Stimulated activated CD4-positive, alpha-beta T cell treated with anti-CD3 and anti-CD28 coated beads, Interleukin-4, amount 100 ng/mL, for 4 hours (primary cell): ENCODE measurements around the gene ZFP36.

ENCODE experiments used
- DNase-seq, 2 experiments: peaks; one replicate each; pipeline ENCODE4 v3.0.0-alpha.2; 2020

The ZFP36 gene

GRCh38 chr19:39405958-39406655, 540 bp upstream of the ZFP36 start:
- DNase-seq = peak; percentile 83 to 91

GRCh38 chr19:39407410-39407659, 688 bp downstream of the ZFP36 start:
- no peak for DNase-seq

DNA sequence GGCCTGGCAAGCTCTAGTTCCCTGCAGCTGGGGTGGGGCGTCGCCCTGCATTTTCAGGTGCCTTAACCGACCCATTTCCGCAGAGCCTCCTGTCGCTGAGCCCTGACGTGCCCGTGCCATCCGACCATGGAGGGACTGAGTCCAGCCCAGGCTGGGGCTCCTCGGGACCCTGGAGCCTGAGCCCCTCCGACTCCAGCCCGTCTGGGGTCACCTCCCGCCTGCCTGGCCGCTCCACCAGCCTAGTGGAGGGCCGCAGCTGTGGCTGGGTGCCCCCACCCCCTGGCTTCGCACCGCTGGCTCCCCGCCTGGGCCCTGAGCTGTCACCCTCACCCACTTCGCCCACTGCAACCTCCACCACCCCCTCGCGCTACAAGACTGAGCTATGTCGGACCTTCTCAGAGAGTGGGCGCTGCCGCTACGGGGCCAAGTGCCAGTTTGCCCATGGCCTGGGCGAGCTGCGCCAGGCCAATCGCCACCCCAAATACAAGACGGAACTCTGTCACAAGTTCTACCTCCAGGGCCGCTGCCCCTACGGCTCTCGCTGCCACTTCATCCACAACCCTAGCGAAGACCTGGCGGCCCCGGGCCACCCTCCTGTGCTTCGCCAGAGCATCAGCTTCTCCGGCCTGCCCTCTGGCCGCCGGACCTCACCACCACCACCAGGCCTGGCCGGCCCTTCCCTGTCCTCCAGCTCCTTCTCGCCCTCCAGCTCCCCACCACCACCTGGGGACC, 1.2 kb downstream of the ZFP36 start:
- DNase-seq = peak; percentile 44 to 54

GRCh38 chr19:39408392-39409207, 2.0 kb downstream of the ZFP36 start:
- peak; percentile 7 to 13 for DNase-seq

GRCh38 chr19:39409208-39410016, 2.8 kb downstream of the ZFP36 start:
- DNase-seq = peak; percentile 75 to 84

- peak; percentile 50 to 60 for DNase-seq
Observed at GRCh38 chr19:39410017-39410830, 3.6 kb downstream of the ZFP36 start.

DNA sequence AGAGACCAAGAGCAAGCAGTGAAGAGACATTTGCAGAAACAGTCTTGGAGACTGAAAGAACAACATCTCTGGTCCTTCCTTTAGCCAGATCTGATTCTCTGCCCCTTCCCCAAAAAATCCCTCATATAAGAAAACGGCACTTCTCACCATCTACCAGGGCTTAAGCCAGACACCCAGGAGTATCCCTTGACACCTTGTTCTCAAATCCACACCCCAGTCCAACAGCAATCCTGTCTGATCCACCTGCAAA, 4.1 kb downstream of the ZFP36 start:
- no peak for DNase-seq

DNA sequence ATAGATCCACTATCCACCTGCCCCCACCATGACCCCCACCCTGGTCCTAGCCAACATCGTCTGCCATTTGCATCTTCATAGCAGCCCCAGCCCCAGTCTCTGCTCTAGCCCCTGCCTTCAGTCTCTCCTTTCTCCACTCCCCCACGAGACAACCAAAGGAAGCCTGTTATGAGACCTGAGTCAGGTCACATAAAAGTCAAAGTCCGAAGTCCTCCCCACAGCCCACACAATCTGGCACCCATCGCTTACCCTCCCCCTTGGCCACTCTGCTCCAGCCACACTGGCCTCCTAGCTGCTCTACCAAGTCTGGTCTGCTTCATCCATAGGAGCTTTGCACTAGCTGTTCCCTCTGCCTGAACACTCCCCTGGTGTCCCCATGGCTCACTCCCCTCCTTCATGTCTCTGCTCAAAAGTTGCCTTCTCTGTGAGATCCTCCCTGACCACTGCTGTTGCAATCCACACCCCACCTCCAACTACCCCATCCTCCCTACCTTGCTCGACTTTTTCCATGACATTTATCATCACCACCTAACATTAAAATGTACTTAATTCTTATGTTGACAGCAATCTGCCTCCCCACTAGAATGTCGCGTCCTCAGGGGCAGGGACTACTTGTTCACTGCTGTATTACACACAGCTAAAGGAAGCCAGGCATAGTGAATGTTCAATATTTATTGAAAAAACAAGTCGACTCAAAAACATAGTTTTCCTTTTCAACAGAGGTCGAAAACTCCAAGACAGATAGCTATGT, 4.6 kb downstream of the ZFP36 start:
- DNase-seq = no peak

DNA sequence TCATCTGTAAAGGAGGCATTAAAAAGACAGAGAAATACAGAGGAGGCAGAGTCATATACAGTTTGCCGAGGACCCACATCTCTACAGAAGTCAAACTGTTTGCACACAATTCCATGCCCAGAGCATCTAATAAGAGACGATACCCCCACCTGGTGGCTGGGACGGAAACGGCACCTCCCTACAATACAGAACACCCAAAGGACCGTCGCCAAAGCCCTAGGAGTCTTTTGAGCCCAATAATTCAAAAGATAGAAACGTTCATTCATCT, 5.1 kb downstream of the ZFP36 start:
- DNase-seq = peak; percentile 84 to 88

- DNase-seq = peak; percentile 95 to 97
Observed at GRCh38 chr19:39412100-39412866, 5.6 kb downstream of the ZFP36 start, which contains the start of gene PLEKHG2. TSS of gene PLEKHG2 (plus strand) at chr19:39412669. CDS start at chr19:39414087, 1,418 bp downstream.

GRCh38 chr19:39412867-39413271, 6.2 kb downstream of the ZFP36 start:
- no peak for DNase-seq

DNA sequence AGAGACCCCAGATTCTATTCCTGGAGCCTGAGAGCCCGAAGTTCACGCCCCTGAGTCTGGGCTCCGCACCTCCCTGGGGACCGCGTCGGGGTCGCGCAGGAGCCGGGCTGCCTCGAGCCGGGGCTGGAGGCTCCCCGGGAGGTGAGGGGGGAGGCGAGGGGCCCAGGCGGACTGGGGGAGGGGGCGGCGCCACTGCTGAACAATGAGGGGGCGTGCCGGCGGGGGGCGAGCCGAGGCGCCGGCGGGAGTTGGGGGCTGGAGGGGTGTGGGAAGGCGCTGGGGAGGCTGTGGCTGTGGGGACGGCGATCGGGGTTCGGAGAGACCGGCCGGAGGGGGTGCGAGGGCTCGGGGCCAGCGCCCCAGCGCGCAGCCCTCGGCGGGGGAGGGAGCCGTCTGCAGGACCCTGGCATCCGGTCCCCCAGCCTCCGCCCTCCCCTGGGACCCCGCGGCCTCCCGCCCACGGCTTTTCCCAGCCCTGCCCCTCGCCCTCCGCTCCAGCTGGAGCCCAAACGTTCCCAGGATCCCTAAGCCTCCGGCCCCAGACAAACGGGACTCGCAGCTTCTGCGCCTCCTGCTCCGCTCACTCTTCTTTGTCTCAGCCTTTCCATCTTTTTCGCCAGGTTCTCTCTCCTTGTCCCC, 6.7 kb downstream of the ZFP36 start:
- peak; percentile 20 to 33 for DNase-seq

DNA sequence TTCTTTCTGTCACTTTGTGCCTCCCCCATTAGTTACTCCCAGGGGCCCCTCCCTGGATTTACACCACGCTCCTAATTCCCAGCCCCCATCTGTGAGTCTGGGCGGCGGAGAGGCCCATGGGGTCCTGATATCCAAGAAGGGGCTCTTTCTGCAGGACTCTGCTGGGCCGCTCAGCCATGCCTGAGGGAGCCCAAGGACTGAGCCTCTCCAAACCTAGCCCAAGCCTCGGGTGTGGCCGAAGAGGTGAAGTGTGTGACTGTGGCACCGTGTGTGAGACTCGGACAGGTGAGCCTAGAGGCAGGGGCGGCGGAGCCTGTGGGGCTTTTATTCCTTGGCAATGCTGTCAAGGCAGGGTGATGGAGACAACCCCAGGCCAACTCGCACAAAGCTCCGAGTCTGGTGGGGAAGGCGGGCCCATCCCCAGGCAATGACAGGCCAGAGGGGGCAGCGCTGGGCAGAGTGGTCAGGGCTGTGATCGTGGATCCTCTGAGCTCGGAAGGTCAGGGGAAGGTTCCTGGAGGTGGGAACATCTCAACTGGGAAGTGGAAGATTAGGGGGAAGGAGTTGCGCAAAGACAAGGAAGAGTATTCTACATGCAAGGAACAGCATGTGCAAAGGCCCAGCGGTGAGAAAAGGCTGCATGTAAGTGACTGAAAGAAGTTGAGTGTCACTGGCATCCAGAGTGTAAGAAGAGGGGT, 7.4 kb downstream of the ZFP36 start:
- DNase-seq = no peak

GRCh38 chr19:39415111-39416046, 8.7 kb downstream of the ZFP36 start:
- no peak for DNase-seq

DNA sequence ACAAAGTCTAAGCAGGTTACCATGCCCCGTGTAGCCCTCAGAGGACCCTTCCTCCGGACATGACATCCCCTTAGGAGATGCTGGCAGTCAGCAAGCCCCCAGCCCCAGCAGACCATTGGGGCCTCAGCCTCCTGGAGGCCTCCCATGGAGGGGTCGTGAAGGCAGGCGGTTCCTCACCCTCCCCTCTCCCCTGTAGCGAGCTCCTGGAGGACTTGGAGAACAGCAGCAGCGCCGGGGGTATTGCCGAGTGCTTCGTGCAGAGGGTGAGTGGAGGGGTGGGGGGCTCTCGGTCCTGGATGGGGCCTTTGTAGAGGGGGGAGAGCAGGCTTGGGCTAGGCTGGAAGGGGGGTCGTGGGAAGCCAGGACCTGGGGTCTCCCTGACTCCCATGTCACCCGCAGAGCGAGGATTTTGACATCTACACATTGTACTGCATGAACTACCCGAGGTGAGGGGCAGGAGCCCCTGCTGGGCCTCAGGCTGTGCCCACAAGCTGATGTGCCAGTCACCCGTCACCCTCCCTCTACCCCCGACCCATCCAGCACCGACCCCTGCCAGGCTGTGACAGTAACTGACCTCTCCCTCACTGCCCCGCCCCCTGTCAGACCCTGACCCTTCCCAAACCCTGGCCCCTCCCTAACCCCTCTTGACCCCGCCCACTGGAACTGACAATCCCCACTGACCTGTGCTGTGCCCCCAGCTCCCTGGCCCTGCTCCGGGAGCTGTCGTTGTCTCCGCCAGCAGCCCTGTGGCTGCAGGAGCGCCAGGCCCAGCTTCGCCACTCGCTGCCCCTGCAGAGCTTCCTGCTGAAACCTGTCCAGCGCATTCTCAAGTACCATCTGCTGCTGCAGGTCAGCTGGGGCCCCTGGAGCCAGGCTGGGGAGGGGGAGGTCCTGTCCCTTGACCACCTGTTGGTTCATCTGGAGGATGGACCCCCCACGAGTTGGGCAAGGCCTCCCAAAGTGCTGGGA, 9.8 kb downstream of the ZFP36 start:
- DNase-seq = no peak

DNA sequence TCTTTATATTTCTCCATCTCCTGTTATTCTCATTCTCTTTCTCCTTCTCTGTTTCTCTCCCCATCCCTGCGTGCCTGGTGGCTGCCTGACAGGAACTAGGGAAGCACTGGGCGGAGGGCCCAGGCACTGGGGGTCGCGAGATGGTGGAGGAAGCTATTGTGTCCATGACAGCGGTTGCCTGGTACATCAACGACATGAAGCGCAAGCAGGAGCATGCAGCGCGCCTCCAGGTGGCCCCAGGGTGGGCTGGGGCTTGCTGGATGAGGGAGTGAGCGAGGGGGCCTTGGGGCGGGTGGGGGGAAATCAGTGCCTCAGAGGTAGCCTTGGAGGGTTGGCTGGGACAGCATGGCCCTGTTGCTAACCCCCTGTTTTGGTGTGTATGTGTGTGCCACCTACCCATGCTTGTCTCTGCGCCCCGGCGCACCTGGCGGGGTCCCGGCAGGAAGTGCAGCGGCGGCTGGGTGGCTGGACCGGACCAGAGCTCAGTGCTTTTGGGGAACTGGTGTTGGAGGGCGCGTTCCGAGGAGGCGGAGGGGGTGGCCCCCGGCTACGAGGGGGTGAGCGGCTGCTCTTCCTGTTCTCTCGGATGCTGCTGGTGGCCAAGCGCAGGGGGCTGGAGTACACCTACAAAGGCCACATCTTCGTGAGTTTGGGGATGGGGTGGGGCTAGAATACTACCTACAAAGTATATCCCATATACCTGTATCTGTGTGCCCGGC, 11.0 kb downstream of the ZFP36 start:
- DNase-seq = no peak

DNA sequence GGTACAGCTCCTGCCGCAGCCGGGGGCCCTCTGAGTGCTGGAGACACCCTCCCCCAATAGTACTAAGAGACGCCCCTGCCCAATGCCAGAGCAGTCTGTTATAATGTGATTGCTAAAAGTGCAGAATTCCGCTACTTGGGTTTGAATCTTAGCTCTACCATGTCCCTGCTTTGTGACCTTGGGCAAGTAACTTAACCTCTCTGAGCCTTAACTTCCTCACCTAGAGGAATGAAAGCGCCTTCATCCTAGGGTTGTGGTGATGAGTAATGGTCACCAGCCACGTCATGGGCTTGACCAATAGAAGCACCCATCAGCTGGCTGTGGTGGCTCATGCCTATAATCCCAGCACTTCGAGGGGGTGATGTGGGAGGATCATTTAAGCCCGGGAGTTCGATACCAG, 12.4 kb downstream of the ZFP36 start:
- DNase-seq = no peak
